Mesothelial cell of epicardium (in vitro differentiated cells): ENCODE data around the gene SLC37A4. TPM values are rescaled to one million over a fixed set of nuclear protein-coding genes. Genes with fewer than 3 reads are reported as not detected.

Experiments
- microRNA-seq: library from miRNA; unstranded; fragments of <30 nt; microRNA quantifications from one replicate; pipeline ENCODE4 v1.2.0, GENCODE V29; 2021; ENCODE audit warnings: inconsistent platforms, mixed read lengths
- total RNA-seq: library from RNA; stranded (reverse); gene quantifications from 3 replicates; pipeline ENCODE4 v1.2.1, GENCODE V29; 2021

Gene SLC37A4
- total RNA-seq, 1 donor from 2014 or later, result 35.3 TPM

Small RNA genes lying within 50 kb of the gene (microRNA-seq; reads per million reads assigned to microRNA genes)
- not detected for gene MIR3656

Other genes with a start within 250 kb of the SLC37A4 start
- gene DDX6, start 239.7 kb downstream of the SLC37A4 start, total RNA-seq, result 189 to 194 TPM (median 191 TPM) in 3 replicates
- gene CXCR5, start 147.0 kb downstream of the SLC37A4 start, total RNA-seq, result not detected in 3 replicates
- 88.6 to 92.4 TPM (median 91.7 TPM) in 3 replicates for gene BCL9L, start 105.0 kb downstream of the SLC37A4 start, total RNA-seq
- 2.2 to 3.0 TPM (median 2.7 TPM) in 3 replicates for gene UPK2, start 74.6 kb downstream of the SLC37A4 start, total RNA-seq
- not detected in 3 replicates for gene FOXR1, start 59.1 kb downstream of the SLC37A4 start, total RNA-seq
- gene CENATAC, start 32.7 kb downstream of the SLC37A4 start, total RNA-seq, result 65.7 to 69.1 TPM (median 66.3 TPM) in 3 replicates
- gene RPS25, start 12.5 kb downstream of the SLC37A4 start, total RNA-seq, result 1,201 to 1,234 TPM (median 1,218 TPM) in 3 replicates
- 53.9 to 56.5 TPM (median 54.5 TPM) in 3 replicates for gene TRAPPC4, start 12.1 kb downstream of the SLC37A4 start, total RNA-seq
- 131 to 142 TPM (median 133 TPM) in 3 replicates for gene HYOU1, start 26.3 kb upstream of the SLC37A4 start, total RNA-seq
- gene VPS11, start 36.9 kb upstream of the SLC37A4 start, total RNA-seq, result 32.5 to 35.2 TPM (median 32.6 TPM) in 3 replicates
- 28.0 to 29.1 TPM (median 28.1 TPM) in 3 replicates for gene HMBS, start 54.0 kb upstream of the SLC37A4 start, total RNA-seq
- 38.2 to 47.7 TPM (median 44.9 TPM) in 3 replicates for gene DPAGT1, start 71.0 kb upstream of the SLC37A4 start, total RNA-seq
- gene C2CD2L, start 76.5 kb upstream of the SLC37A4 start, total RNA-seq, result 8.7 to 10.5 TPM (median 10.0 TPM) in 3 replicates
- 32.8 to 36.7 TPM (median 34.4 TPM) in 3 replicates for gene HINFP, start 90.7 kb upstream of the SLC37A4 start, total RNA-seq
- 1.9 to 2.6 TPM (median 2.0 TPM) in 3 replicates for gene ABCG4, start 118.2 kb upstream of the SLC37A4 start, total RNA-seq
- gene NLRX1, start 137.8 kb upstream of the SLC37A4 start, total RNA-seq, result 21.2 to 21.9 TPM (median 21.8 TPM) in 3 replicates
- gene NHERF4, start 154.6 kb upstream of the SLC37A4 start, total RNA-seq, result 0.42 to 0.67 TPM (median 0.66 TPM) in 3 replicates
- gene CBL, start 175.5 kb upstream of the SLC37A4 start, total RNA-seq, result 27.5 to 28.0 TPM (median 27.6 TPM) in 3 replicates